SK-N-SH treated with all-trans-retinoic acid at 6 μM for 48 hours (cell line): ENCODE results near the gene PAAF1.

Experiments used
- ATAC-seq: fragments of 200-7000 bp; cut with Tn5 transposase; 3 replicates; pipeline ENCODE4 v1.9.1; 2020; ENCODE audit warnings: mild to moderate bottlenecking, moderate library complexity
- ARNTL ChIP-seq: fragments of 450-650 bp; formaldehyde crosslinking; IDR thresholded peaks from 2 replicates; pipeline ENCODE4 v1.5.0; 2020; ENCODE audit warnings: low read depth, mild to moderate bottlenecking, moderate library complexity, borderline replicate concordance
- BACH2 ChIP-seq: fragments of 250-450 bp; sonication (Bioruptor Pico); IDR thresholded peaks from 2 replicates; pipeline ENCODE4 v1.9.0; 2021; ENCODE audit warnings: mild to moderate bottlenecking, borderline replicate concordance
- ESRRG ChIP-seq: fragments of 250-450 bp; sonication (Bioruptor Pico); IDR thresholded peaks from 2 replicates; pipeline ENCODE4 v1.6.1; 2021; ENCODE audit warnings: mild to moderate bottlenecking
- GLIS3 ChIP-seq: fragments of 250-450 bp; sonication (Bioruptor Pico); IDR thresholded peaks from 2 replicates; pipeline ENCODE4 v1.5.0; 2020; ENCODE audit warnings: mild to moderate bottlenecking, moderate library complexity
- ISL1 ChIP-seq: fragments of 250-450 bp; sonication (Bioruptor Pico); IDR thresholded peaks from 2 replicates; pipeline ENCODE4 v2.1.2; 2022; ENCODE audit warnings: mild to moderate bottlenecking, moderate library complexity
- PPARA ChIP-seq: fragments of 250-450 bp; sonication (Bioruptor Pico); IDR thresholded peaks from 2 replicates; pipeline ENCODE4 v1.5.0; 2020; ENCODE audit warnings: mild to moderate bottlenecking, borderline replicate concordance
- SNAI2 ChIP-seq: fragments of 250-450 bp; sonication (Bioruptor Pico); IDR thresholded peaks from 2 replicates; pipeline ENCODE4 v1.5.0; 2020; ENCODE audit warnings: mild to moderate bottlenecking, moderate library complexity
- TCF4 ChIP-seq: fragments of 250-450 bp; sonication (Bioruptor Pico); IDR thresholded peaks from 2 replicates; pipeline ENCODE4 v1.8.0; 2021; ENCODE audit warnings: mild to moderate bottlenecking, moderate library complexity, borderline replicate concordance
- TOX ChIP-seq: fragments of 250-450 bp; sonication (Bioruptor Pico); IDR thresholded peaks from 2 replicates; pipeline ENCODE4 v1.8.0; 2021; ENCODE audit warnings: mild to moderate bottlenecking, moderate library complexity, borderline replicate concordance
- ZFP3 ChIP-seq: fragments of 250-450 bp; sonication (Bioruptor Pico); IDR thresholded peaks from 2 replicates; pipeline ENCODE4 v1.5.0; 2020; ENCODE audit warnings: mild to moderate bottlenecking, moderate library complexity
- ZFP30 ChIP-seq: fragments of 450-650 bp; formaldehyde crosslinking; IDR thresholded peaks from 2 replicates; pipeline ENCODE4 v1.5.0; 2022; ENCODE audit warnings: mild to moderate bottlenecking, moderate library complexity
- ZNF565 ChIP-seq: fragments of 450-650 bp; formaldehyde crosslinking; conservative IDR thresholded peaks from 2 replicates; pipeline ENCODE4 v1.5.0; 2020; ENCODE audit warnings: low read depth, mild to moderate bottlenecking, moderate library complexity
- ZNF8 ChIP-seq: fragments of 450-650 bp; formaldehyde crosslinking; IDR thresholded peaks from 2 replicates; pipeline ENCODE4 v1.5.0; 2020; ENCODE audit warnings: mild to moderate bottlenecking, moderate library complexity
- TF ChIP-seq, protein P1 (sequence below): fragments of 250-450 bp; sonication (Bioruptor Pico); IDR thresholded peaks from 2 replicates; pipeline ENCODE4 v1.5.1; 2021; ENCODE audit warnings: mild to moderate bottlenecking, moderate library complexity
- TF ChIP-seq, protein P2 (sequence below): fragments of 250-450 bp; sonication (Bioruptor Pico); IDR thresholded peaks from 2 replicates; pipeline ENCODE4 v1.5.1; 2020; ENCODE audit warnings: low read depth, mild to moderate bottlenecking, moderate library complexity
- TF ChIP-seq, protein P3 (sequence below): fragments of 250-450 bp; sonication (Bioruptor Pico); IDR thresholded peaks from 2 replicates; pipeline ENCODE4 v1.8.0; 2020; ENCODE audit warnings: mild to moderate bottlenecking, moderate library complexity, borderline replicate concordance
- TF ChIP-seq, protein P4 (sequence below): fragments of 250-450 bp; sonication (Bioruptor Pico); IDR thresholded peaks from 2 replicates; pipeline ENCODE4 v1.5.0; 2020; ENCODE audit warnings: mild to moderate bottlenecking, moderate library complexity
- TF ChIP-seq, protein P5 (sequence below): fragments of 250-450 bp; sonication (Bioruptor Pico); IDR thresholded peaks from 2 replicates; pipeline ENCODE4 v1.8.0; 2021; ENCODE audit warnings: low read depth, mild to moderate bottlenecking, moderate library complexity, borderline replicate concordance

Gene PAAF1

DNA sequence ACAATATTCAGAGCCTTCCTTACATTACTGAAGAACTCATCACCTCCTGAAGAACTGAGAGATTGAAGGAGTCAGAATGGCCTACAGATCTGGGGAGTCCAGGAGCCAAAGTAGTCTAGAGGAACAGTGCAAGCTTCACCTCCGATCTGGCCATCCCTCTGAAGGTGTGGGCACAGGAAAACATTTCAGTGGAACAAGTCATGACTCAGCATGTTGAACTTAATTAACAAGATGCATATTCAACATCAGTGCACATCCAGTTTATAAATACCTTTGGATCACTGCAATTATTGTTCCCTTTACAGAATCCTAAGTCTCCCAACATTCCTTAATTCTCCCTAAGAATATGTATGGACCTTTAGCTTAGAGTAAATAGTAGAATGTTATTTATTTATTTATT is 25.5 kb downstream of the PAAF1 start:
- no peak for ATAC-seq
- no peak for TF ChIP-seq GLIS3 (CRISPR knock-in tag)
- TF ChIP-seq, protein P1, sequence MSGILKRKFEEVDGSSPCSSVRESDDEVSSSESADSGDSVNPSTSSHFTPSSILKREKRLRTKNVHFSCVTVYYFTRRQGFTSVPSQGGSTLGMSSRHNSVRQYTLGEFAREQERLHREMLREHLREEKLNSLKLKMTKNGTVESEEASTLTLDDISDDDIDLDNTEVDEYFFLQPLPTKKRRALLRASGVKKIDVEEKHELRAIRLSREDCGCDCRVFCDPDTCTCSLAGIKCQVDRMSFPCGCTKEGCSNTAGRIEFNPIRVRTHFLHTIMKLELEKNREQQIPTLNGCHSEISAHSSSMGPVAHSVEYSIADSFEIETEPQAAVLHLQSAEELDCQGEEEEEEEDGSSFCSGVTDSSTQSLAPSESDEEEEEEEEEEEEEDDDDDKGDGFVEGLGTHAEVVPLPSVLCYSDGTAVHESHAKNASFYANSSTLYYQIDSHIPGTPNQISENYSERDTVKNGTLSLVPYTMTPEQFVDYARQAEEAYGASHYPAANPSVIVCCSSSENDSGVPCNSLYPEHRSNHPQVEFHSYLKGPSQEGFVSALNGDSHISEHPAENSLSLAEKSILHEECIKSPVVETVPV (CRISPR knock-in tag): no peak
- no peak for TF ChIP-seq ZNF565 (CRISPR knock-in tag)
- TF ChIP-seq, protein P2, sequence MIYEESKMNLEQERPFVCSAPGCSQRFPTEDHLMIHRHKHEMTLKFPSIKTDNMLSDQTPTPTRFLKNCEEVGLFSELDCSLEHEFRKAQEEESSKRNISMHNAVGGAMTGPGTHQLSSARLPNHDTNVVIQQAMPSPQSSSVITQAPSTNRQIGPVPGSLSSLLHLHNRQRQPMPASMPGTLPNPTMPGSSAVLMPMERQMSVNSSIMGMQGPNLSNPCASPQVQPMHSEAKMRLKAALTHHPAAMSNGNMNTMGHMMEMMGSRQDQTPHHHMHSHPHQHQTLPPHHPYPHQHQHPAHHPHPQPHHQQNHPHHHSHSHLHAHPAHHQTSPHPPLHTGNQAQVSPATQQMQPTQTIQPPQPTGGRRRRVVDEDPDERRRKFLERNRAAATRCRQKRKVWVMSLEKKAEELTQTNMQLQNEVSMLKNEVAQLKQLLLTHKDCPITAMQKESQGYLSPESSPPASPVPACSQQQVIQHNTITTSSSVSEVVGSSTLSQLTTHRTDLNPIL (CRISPR knock-in tag): no peak
- TF ChIP-seq PPARA (CRISPR knock-in tag): no peak
- TF ChIP-seq, protein P3, sequence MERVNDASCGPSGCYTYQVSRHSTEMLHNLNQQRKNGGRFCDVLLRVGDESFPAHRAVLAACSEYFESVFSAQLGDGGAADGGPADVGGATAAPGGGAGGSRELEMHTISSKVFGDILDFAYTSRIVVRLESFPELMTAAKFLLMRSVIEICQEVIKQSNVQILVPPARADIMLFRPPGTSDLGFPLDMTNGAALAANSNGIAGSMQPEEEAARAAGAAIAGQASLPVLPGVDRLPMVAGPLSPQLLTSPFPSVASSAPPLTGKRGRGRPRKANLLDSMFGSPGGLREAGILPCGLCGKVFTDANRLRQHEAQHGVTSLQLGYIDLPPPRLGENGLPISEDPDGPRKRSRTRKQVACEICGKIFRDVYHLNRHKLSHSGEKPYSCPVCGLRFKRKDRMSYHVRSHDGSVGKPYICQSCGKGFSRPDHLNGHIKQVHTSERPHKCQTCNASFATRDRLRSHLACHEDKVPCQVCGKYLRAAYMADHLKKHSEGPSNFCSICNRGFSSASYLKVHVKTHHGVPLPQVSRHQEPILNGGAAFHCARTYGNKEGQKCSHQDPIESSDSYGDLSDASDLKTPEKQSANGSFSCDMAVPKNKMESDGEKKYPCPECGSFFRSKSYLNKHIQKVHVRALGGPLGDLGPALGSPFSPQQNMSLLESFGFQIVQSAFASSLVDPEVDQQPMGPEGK (CRISPR knock-in tag): no peak
- TF ChIP-seq, protein P4, sequence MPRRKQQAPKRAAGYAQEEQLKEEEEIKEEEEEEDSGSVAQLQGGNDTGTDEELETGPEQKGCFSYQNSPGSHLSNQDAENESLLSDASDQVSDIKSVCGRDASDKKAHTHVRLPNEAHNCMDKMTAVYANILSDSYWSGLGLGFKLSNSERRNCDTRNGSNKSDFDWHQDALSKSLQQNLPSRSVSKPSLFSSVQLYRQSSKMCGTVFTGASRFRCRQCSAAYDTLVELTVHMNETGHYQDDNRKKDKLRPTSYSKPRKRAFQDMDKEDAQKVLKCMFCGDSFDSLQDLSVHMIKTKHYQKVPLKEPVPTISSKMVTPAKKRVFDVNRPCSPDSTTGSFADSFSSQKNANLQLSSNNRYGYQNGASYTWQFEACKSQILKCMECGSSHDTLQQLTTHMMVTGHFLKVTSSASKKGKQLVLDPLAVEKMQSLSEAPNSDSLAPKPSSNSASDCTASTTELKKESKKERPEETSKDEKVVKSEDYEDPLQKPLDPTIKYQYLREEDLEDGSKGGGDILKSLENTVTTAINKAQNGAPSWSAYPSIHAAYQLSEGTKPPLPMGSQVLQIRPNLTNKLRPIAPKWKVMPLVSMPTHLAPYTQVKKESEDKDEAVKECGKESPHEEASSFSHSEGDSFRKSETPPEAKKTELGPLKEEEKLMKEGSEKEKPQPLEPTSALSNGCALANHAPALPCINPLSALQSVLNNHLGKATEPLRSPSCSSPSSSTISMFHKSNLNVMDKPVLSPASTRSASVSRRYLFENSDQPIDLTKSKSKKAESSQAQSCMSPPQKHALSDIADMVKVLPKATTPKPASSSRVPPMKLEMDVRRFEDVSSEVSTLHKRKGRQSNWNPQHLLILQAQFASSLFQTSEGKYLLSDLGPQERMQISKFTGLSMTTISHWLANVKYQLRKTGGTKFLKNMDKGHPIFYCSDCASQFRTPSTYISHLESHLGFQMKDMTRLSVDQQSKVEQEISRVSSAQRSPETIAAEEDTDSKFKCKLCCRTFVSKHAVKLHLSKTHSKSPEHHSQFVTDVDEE (CRISPR knock-in tag): no peak
- TF ChIP-seq, protein P5, sequence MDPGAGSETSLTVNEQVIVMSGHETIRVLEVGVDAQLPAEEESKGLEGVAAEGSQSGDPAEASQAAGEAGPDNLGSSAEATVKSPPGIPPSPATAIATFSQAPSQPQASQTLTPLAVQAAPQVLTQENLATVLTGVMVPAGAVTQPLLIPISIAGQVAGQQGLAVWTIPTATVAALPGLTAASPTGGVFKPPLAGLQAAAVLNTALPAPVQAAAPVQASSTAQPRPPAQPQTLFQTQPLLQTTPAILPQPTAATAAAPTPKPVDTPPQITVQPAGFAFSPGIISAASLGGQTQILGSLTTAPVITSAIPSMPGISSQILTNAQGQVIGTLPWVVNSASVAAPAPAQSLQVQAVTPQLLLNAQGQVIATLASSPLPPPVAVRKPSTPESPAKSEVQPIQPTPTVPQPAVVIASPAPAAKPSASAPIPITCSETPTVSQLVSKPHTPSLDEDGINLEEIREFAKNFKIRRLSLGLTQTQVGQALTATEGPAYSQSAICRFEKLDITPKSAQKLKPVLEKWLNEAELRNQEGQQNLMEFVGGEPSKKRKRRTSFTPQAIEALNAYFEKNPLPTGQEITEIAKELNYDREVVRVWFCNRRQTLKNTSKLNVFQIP (CRISPR knock-in tag): no peak
- TF ChIP-seq ZNF8 (CRISPR knock-in tag): no peak

DNA sequence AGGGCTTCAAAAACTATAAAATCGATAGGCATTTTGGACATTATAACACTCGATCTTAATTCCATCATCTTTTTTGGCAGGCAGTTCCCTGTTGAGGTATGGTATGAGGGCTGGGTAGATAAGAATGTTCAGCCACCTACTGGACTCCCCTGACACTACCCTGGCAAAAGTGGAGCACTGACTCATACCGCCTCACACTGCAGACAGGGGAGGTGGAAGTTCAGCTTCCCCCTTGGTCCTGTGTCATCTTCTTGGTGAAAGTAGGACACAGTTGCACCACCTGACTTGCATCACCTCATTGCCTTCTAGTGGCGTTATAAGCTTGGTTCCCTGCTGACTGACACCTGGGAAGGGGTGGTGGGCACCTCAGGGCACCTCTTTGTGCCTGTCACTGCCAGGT is 30.4 kb downstream of the PAAF1 start:
- ATAC-seq: peak; percentile 82
- TF ChIP-seq TOX (CRISPR knock-in tag) (no peak), ARNTL (CRISPR knock-in tag) (no peak), SNAI2 (CRISPR knock-in tag) (no peak), PPARA (CRISPR knock-in tag) (no peak), GLIS3 (CRISPR knock-in tag) (no peak), ZFP30 (CRISPR knock-in tag) (no peak), BACH2 (CRISPR knock-in tag) (no peak), TCF4 (no peak), ISL1 (no peak), ZFP3 (no peak), ESRRG (CRISPR knock-in tag) (no peak)
- TF ChIP-seq, protein P2 (CRISPR knock-in tag): no peak
- TF ChIP-seq, protein P4 (CRISPR knock-in tag): no peak
- TF ChIP-seq, protein P5 (CRISPR knock-in tag): no peak
- TF ChIP-seq, protein P1 (CRISPR knock-in tag): no peak
- TF ChIP-seq, protein P3 (CRISPR knock-in tag): no peak
